GM12878 (cell line): ENCODE measurements around the gene MFSD6. TPM values are rescaled to one million over a fixed set of nuclear protein-coding genes. Genes with fewer than 3 reads are reported as not detected.

Source experiments
- ATAC-seq: fragments of 200-7000 bp; cut with Tn5 transposase; 3 replicates; pipeline ENCODE4 v1.9.1; 2020; ENCODE audit warnings: mild to moderate bottlenecking, moderate library complexity
- BruUV-seq: library from RNA; stranded (reverse); fragments of 400-500 nt; replicated peaks from 2 replicates; lab custom pipeline; 2021; lab: Mats Ljungman, UMichigan
- CTCF ChIA-PET: fragments of 300-600 bp; sonication (Branson Sonifier 250); formaldehyde crosslinking; extraction: SDS; loops from one replicate; lab custom pipeline; 2021; ENCODE audit warnings: inconsistent platforms; lab: Yijun Ruan, JAX
- POLR2A ChIA-PET: fragments of 350-600 bp; formaldehyde crosslinking; extraction: SDS; loops from one replicate; lab custom pipeline; 2021; ENCODE audit warnings: inconsistent platforms; lab: Charles Lee
- RAD21 ChIA-PET: fragments of 300-600 bp; sonication (Branson Sonifier 250); formaldehyde crosslinking; loops from one replicate; lab custom pipeline; 2023; ENCODE audit warnings: antibody characterized with exemption; ENCODE audit not compliant: unreplicated experiment; lab: Charles Lee
- SMC1A ChIA-PET: fragments of 300-600 bp; sonication (Branson Sonifier 250); formaldehyde crosslinking; loops from one replicate; lab custom pipeline; 2023; ENCODE audit not compliant: unreplicated experiment, uncharacterized antibody; lab: Charles Lee
- DNase-seq: peaks from one replicate; pipeline ENCODE4 v3.0.0-alpha.2; 2011; ENCODE audit warnings: low read depth, low spot score
- FAIRE-seq: peaks from 3 replicates; lab custom pipeline; 2011; peaks lifted over from hg19 to GRCh38; lab: Jason Lieb, UNC
- H2AFZ ChIP-seq: 2 replicates; pipeline ENCODE4 v1.6.0; 2011; ENCODE audit warnings: low read depth, low read length, control low read depth; ENCODE audit not compliant: control insufficient read depth
- H3K27ac ChIP-seq: 2 replicates; pipeline ENCODE4 v1.5.1; 2011; ENCODE audit warnings: control low read depth; ENCODE audit not compliant: control insufficient read depth, insufficient read depth
- H3K27me3 ChIP-seq, 2 experiments: replicated peaks in 1 of 2; 2 replicates each; pipeline versions ENCODE4 v1.6.0 to v1.6.1; 2011; ENCODE audit warnings: low read length in 1 of 2; ENCODE audit not compliant: control insufficient read depth in 2 of 2, insufficient read depth in 2 of 2
- H3K36me3 ChIP-seq, 2 experiments: 2 replicates each; pipeline ENCODE4 v1.5.1; 2011; ENCODE audit warnings: low read length in 1 of 2; ENCODE audit not compliant: control insufficient read depth in 2 of 2, insufficient read depth in 2 of 2
- H3K4me1 ChIP-seq: 2 replicates; pipeline ENCODE4 v1.6.1; 2011; ENCODE audit warnings: mild to moderate bottlenecking, low read length, moderate library complexity, mixed read lengths; ENCODE audit not compliant: control insufficient read depth, insufficient read depth
- H3K4me2 ChIP-seq: 2 replicates; pipeline ENCODE4 v1.6.0; 2011; ENCODE audit warnings: control low read depth; ENCODE audit not compliant: control insufficient read depth, insufficient read depth
- H3K4me3 ChIP-seq: fragments of 200-600 bp; sonication (generic); 2 replicates; pipeline ENCODE4 v1.5.1; 2016
- H3K79me2 ChIP-seq: 2 replicates; pipeline ENCODE4 v1.6.0; 2011; ENCODE audit warnings: low read length; ENCODE audit not compliant: control insufficient read depth, insufficient read depth
- H3K9ac ChIP-seq: 2 replicates; pipeline ENCODE4 v1.8.0; 2011; ENCODE audit warnings: low read length, control low read depth, mixed read lengths; ENCODE audit not compliant: control insufficient read depth, insufficient read depth
- H3K9me3 ChIP-seq: replicated peaks from 3 replicates; pipeline ENCODE4 v1.5.1; 2011; ENCODE audit warnings: mild to moderate bottlenecking, low read length; ENCODE audit not compliant: control insufficient read depth, insufficient read depth
- H4K20me1 ChIP-seq: 2 replicates; pipeline ENCODE4 v1.6.0; 2011; ENCODE audit not compliant: control insufficient read depth, insufficient read depth
- ATF2 ChIP-seq: IDR thresholded peaks from 2 replicates; pipeline ENCODE4 v1.6.1; 2012; ENCODE audit warnings: low read length, inconsistent platforms
- BHLHE40 ChIP-seq, 2 experiments: fragments of 450-650 bp in 1 of 2; IDR thresholded peaks; 2 replicates each; pipeline ENCODE4 v1.6.1; 2011 to 2017; ENCODE audit warnings: low read depth in 2 of 2, borderline replicate concordance in 1 of 2, improper control_type of control experiment in 1 of 2, low read length in 1 of 2, mild to moderate bottlenecking in 1 of 2
- BMI1 ChIP-seq: fragments of 450-650 bp; IDR thresholded peaks from 2 replicates; pipeline ENCODE4 v1.6.1; 2016; ENCODE audit warnings: mild to moderate bottlenecking, moderate library complexity, borderline replicate concordance
- CBFB ChIP-seq: IDR thresholded peaks from 2 replicates; pipeline ENCODE4 v1.6.1; 2016; ENCODE audit warnings: antibody characterized with exemption, low read depth
- FOS ChIP-seq: IDR thresholded peaks from 3 replicates; pipeline ENCODE4 v1.6.1; 2011; ENCODE audit warnings: borderline replicate concordance; ENCODE audit not compliant: insufficient read length; ENCODE audit errors: extremely low read depth
- JUNB ChIP-seq: IDR thresholded peaks from 2 replicates; pipeline ENCODE4 v1.6.1; 2016; ENCODE audit warnings: antibody characterized with exemption, mild to moderate bottlenecking
- JUND ChIP-seq: IDR thresholded peaks from 2 replicates; pipeline ENCODE4 v1.6.1; 2012; ENCODE audit warnings: low read depth, mild to moderate bottlenecking, low read length, improper control_type of control experiment, moderate library complexity
- POU2F2 ChIP-seq: IDR thresholded peaks from 3 replicates; pipeline ENCODE4 v1.6.1; 2011; ENCODE audit warnings: low read depth, mild to moderate bottlenecking, low read length, borderline replicate concordance
- RAD51 ChIP-seq: fragments of 450-650 bp; IDR thresholded peaks from 2 replicates; pipeline ENCODE4 v1.6.1; 2016; ENCODE audit warnings: moderate library complexity, mild to moderate bottlenecking, inconsistent platforms
- SIN3A ChIP-seq: IDR thresholded peaks from 2 replicates; pipeline ENCODE4 v1.6.1; 2012; ENCODE audit warnings: low read depth, low read length, improper control_type of control experiment
- SMC3 ChIP-seq: IDR thresholded peaks from 2 replicates; pipeline ENCODE4 v1.6.1; 2011; ENCODE audit warnings: low read length, improper control_type of control experiment, borderline replicate concordance
- SREBF1 ChIP-seq: IDR thresholded peaks from 2 replicates; pipeline ENCODE4 v1.6.1; 2012; ENCODE audit warnings: mild to moderate bottlenecking, low read length
- STAT1 ChIP-seq: fragments of 450-650 bp; conservative IDR thresholded peaks from 2 replicates; pipeline ENCODE4 v1.6.1; 2014; ENCODE audit warnings: antibody characterized with exemption, mild to moderate bottlenecking
- SUZ12 ChIP-seq: fragments of 200-600 bp; sonication (generic); IDR thresholded peaks from one replicate; pipeline ENCODE4 v1.6.1; 2018; ENCODE audit warnings: antibody characterized with exemption, mild to moderate bottlenecking; ENCODE audit not compliant: unreplicated experiment
- ZNF217 ChIP-seq: fragments of 450-650 bp; IDR thresholded peaks from 2 replicates; pipeline ENCODE4 v1.6.1; 2017; ENCODE audit warnings: antibody characterized with exemption, mild to moderate bottlenecking
- ZNF622 ChIP-seq: fragments of 450-650 bp; IDR thresholded peaks from 2 replicates; pipeline ENCODE4 v1.6.1; 2017; ENCODE audit warnings: mild to moderate bottlenecking, inconsistent platforms
- WGBS: methylation state at CpG from one replicate; pipeline ENCODE4 v1.1.6; 2016; ENCODE audit warnings: low lambda C conversion rate; ENCODE audit not compliant: insufficient replicate concordance, insufficient coverage; ENCODE audit errors: missing lambda C conversion rate; 5-methylcytosine and 5-hydroxymethylcytosine counted together
- in situ Hi-C: fragments of 300-500 bp; cut with MboI; formaldehyde crosslinking; loops from 9 replicates; pipeline ENCODE4 v1.14.3; 2018; ENCODE audit warnings: mixed read lengths
- intact Hi-C: fragments of 100-400 bp; cut with micrococcal nuclease; formaldehyde crosslinking; loops from one replicate; pipeline ENCODE4 v1.14.2; 2022; ENCODE audit not compliant: unreplicated experiment
- polyA plus RNA-seq, 11 experiments: library from polyadenylated mRNA; depleted of rRNA in 4 of 11; unstranded in 6 of 11; stranded (reverse) in 5 of 11; fragments of >200 nt; fragmentation: Nextera tagmentation in 4 of 11; fragmentation: Illumina TruSeq in 1 of 11; extraction: Ambion mirVana in 4 of 11; extraction: Trizol in 1 of 11; gene quantifications; 1 replicate in 1 of 11; 2 replicates in 10 of 11; pipeline versions ENCODE4 v1.2.1 to v1.2.3, GENCODE V29; 2011 to 2016; ENCODE audit warnings: inconsistent platforms in 2 of 11, missing spikeins in 2 of 11, low read depth in 1 of 11
- total RNA-seq, 4 experiments: library from RNA; depleted of rRNA in 3 of 4; stranded (reverse); fragments of >200 nt in 3 of 4; fragmentation: Illumina TruSeq in 1 of 4; extraction: Trizol in 1 of 4; gene quantifications; 2 replicates each; pipeline versions ENCODE4 v1.2.1 to v1.2.3, GENCODE V29; 2013 to 2021
- TF ChIP-seq, protein P1 (sequence below): IDR thresholded peaks from 2 replicates; pipeline ENCODE4 v1.6.1; 2012; ENCODE audit warnings: mild to moderate bottlenecking, low read depth, low read length

Gene MFSD6
- total and polyA plus RNA-seq, 10 of the 15 experiments (the other 5 are each of a cell fraction or from before 2014, with no cell fraction given): 6.7 to 42.6 (median 24.2) TPM

DNA sequence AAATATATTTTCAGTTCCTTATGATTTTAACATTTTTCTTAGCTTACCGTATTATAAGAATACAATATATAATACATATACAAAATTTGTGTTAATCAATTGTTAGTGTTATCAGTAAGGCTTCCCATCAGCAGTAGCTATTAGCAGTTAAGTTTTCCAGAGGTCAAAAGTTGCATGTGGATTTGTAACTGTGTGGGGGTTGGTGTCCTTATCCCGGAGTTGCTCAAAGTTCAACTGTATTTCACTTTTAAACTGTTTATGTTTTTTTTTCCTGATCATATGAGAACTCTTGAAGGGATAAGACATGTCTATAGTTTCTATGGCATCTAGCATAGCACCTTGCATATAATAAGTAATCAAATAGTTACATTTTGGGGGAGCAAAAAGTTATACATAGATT, 11.9 kb upstream of the MFSD6 start:
- in situ Hi-C loops (no loop called here), intact Hi-C loops (no loop called here)
- no peak overlapping the region for H3K27ac ChIP-seq
- no peak overlapping the region for H3K4me2 ChIP-seq
- no peaks in the 10 kb centered on the region for H3K4me1 ChIP-seq
- H2AFZ ChIP-seq: no peak overlapping the region
- CTCF ChIA-PET: interaction anchor here (0.6 kb wide), 2 partner anchors 265 to 306 kb away, joined by 3 read pairs; no protein-coding TSS in a partner anchor
- H3K9me3 ChIP-seq: no peaks in the 10 kb centered on the region
- BruUV-seq: no TSS peak
- TF ChIP-seq SIN3A (no peak), ATF2 (no peak), POU2F2 (no peak), BHLHE40 (IDR thresholded peaks at IDR 0.05; ENCODE audit: borderline replicate concordance in 1 of 2, low read depth in 2 of 2, low read length in 1 of 2) (no peak), FOS (no peak), SREBF1 (no peak), ZNF622 (no peak), SMC3 (no peak), BMI1 (no peak), ZNF217 (no peak), CBFB (no peak), JUND (no peak), SUZ12 (no peak), RAD51 (no peak), STAT1 (no peak), JUNB (no peak)
- TF ChIP-seq, protein P1, sequence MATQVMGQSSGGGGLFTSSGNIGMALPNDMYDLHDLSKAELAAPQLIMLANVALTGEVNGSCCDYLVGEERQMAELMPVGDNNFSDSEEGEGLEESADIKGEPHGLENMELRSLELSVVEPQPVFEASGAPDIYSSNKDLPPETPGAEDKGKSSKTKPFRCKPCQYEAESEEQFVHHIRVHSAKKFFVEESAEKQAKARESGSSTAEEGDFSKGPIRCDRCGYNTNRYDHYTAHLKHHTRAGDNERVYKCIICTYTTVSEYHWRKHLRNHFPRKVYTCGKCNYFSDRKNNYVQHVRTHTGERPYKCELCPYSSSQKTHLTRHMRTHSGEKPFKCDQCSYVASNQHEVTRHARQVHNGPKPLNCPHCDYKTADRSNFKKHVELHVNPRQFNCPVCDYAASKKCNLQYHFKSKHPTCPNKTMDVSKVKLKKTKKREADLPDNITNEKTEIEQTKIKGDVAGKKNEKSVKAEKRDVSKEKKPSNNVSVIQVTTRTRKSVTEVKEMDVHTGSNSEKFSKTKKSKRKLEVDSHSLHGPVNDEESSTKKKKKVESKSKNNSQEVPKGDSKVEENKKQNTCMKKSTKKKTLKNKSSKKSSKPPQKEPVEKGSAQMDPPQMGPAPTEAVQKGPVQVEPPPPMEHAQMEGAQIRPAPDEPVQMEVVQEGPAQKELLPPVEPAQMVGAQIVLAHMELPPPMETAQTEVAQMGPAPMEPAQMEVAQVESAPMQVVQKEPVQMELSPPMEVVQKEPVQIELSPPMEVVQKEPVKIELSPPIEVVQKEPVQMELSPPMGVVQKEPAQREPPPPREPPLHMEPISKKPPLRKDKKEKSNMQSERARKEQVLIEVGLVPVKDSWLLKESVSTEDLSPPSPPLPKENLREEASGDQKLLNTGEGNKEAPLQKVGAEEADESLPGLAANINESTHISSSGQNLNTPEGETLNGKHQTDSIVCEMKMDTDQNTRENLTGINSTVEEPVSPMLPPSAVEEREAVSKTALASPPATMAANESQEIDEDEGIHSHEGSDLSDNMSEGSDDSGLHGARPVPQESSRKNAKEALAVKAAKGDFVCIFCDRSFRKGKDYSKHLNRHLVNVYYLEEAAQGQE: no peak
- 85% methylated on average over 2 of the region's 2 CpGs for WGBS
- RAD21 ChIA-PET: interaction anchor here (1.5 kb wide), 1 partner anchor 409 kb away, joined by 3 read pairs; no protein-coding TSS in a partner anchor
- no peak overlapping the region for H3K9ac ChIP-seq
- no peaks in the 10 kb centered on the region for H3K36me3 ChIP-seq
- no peaks in the 10 kb centered on the region for H3K27me3 ChIP-seq
- no peak for FAIRE-seq
- H3K79me2 ChIP-seq: no peaks in the 10 kb centered on the region
- POLR2A ChIA-PET: no interaction called here
- no peak overlapping the region for H3K4me3 ChIP-seq
- no peak for ATAC-seq
- H4K20me1 ChIP-seq: no peaks in the 10 kb centered on the region
- SMC1A ChIA-PET: interaction anchor here (0.7 to 1.3 kb wide), 4 partner anchors 12 to 320 kb away, joined by 3 read pairs; partner anchors contain the start of gene MFSD6
- DNase-seq: no peak
